ENCODE measurements around the gene PREP. TPM values are rescaled to one million over a fixed set of nuclear protein-coding genes. Genes with fewer than 3 reads are reported as not detected.

Gene PREP
- total RNA-seq: 23.4 and 27.9 TPM in 2 replicates

GRCh38 chr6:105402939-105403935 lies at the start of gene PREP:
Gene PREP, minus strand, starts transcription at chr6:105403082. Its CDS starts 191 bp downstream, at chr6:105402891.

Other genes starting within 250 kb of the PREP start
- gene POPDC3, start 223.1 kb downstream of the PREP start, total RNA-seq: 12.4 and 39.7 TPM in 2 replicates